Loucy (cell line): ENCODE measurements around the gene ZCWPW1.

Source experiments
- H2AFZ ChIP-seq: fragments of 200-600 bp; sonication (generic); 2 replicates; pipeline ENCODE4 v1.6.0; 2016; ENCODE audit warnings: antibody characterized with exemption, mild to moderate bottlenecking, low read length, moderate library complexity
- H3F3A ChIP-seq: fragments of 200-600 bp; 2 replicates; pipeline ENCODE4 v1.6.0; 2016; ENCODE audit warnings: antibody characterized with exemption, low read depth, mild to moderate bottlenecking
- H3K27me3 ChIP-seq: fragments of 200-600 bp; sonication (generic); 2 replicates; pipeline ENCODE4 v1.6.1; 2014; ENCODE audit warnings: low read length, mild to moderate bottlenecking; ENCODE audit not compliant: insufficient read depth, poor library complexity, severe bottlenecking
- H3K36me3 ChIP-seq: fragments of 200-600 bp; sonication (generic); 2 replicates; pipeline ENCODE4 v1.6.1; 2016; ENCODE audit warnings: low read length; ENCODE audit not compliant: insufficient read depth
- H3K4me1 ChIP-seq: fragments of 200-600 bp; sonication (generic); 2 replicates; pipeline ENCODE4 v1.5.1; 2014; ENCODE audit warnings: low read length, mild to moderate bottlenecking; ENCODE audit not compliant: insufficient read depth, poor library complexity, severe bottlenecking
- H3K4me2 ChIP-seq: fragments of 200-600 bp; sonication (generic); 2 replicates; pipeline ENCODE4 v1.6.0; 2014; ENCODE audit warnings: antibody characterized with exemption, low read length, low read depth, mild to moderate bottlenecking; ENCODE audit not compliant: poor library complexity, severe bottlenecking
- H3K4me3 ChIP-seq: fragments of 200-600 bp; sonication (generic); 2 replicates; pipeline ENCODE4 v1.5.1; 2014; ENCODE audit warnings: low read length, mild to moderate bottlenecking, mixed read lengths; ENCODE audit not compliant: poor library complexity, severe bottlenecking
- H3K79me2 ChIP-seq: fragments of 200-600 bp; sonication (generic); 2 replicates; pipeline ENCODE4 v1.6.1; 2014; ENCODE audit warnings: low read length; ENCODE audit not compliant: insufficient read depth
- H3K9ac ChIP-seq: fragments of 200-600 bp; sonication (generic); 2 replicates; pipeline ENCODE4 v1.6.0; 2014; ENCODE audit warnings: mild to moderate bottlenecking, low read depth, low read length, moderate library complexity; ENCODE audit not compliant: poor library complexity, severe bottlenecking
- H3K9me2 ChIP-seq: fragments of 200-600 bp; sonication (generic); replicated peaks from 2 replicates; pipeline ENCODE4 v1.6.1; 2016; ENCODE audit warnings: low read depth, low read length, mixed read lengths
- H3K9me3 ChIP-seq: fragments of 200-600 bp; sonication (generic); 2 replicates; pipeline ENCODE4 v1.6.1; 2014; ENCODE audit warnings: mild to moderate bottlenecking, antibody characterized with exemption, low read length, low read depth; ENCODE audit not compliant: insufficient read depth
- H4K20me1 ChIP-seq: fragments of 200-600 bp; sonication (generic); 2 replicates; pipeline ENCODE4 v1.6.0; 2014; ENCODE audit warnings: antibody characterized with exemption, low read length, mild to moderate bottlenecking; ENCODE audit not compliant: insufficient read depth, poor library complexity, severe bottlenecking
- CTCF ChIP-seq: fragments of 200-600 bp; sonication (generic); conservative IDR thresholded peaks from 2 replicates; pipeline ENCODE4 v1.5.1; 2014; ENCODE audit warnings: mild to moderate bottlenecking, antibody characterized with exemption, low read length
- EZH2phosphoT487 ChIP-seq: fragments of 200-600 bp; IDR thresholded peaks from 2 replicates; pipeline ENCODE4 v1.6.1; 2018; ENCODE audit warnings: antibody characterized with exemption, mild to moderate bottlenecking, moderate library complexity, borderline replicate concordance

The ZCWPW1 gene

GRCh38 chr7:100389437-100390088 is 38.9 kb downstream of the ZCWPW1 start:
- H2AFZ ChIP-seq: no peak overlapping the region

DNA sequence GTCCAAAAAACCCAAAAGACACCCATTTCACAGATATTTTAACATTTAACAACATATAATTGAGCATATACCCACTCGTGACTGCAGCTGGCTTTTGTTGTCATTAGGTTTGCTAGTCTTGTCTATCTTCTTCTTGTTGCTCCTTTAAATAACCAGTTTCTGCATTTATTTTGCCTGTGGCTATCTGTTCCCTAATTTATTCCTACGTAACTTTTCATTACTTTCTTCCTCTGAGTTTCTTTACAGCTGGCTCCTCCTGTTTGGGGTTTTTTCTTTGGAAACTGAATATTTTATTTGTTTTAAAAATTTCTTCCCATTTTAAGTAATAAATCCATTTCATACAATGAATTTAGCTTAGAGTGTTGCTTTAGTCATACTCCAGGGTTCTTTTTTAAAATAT is 40.8 kb downstream of the ZCWPW1 start:
- Histone ChIP-seq H3K36me3 (no peaks in the 10 kb centered on the region), H3K9me2 (no peaks in the 10 kb centered on the region), H3K9me3 (no peaks in the 10 kb centered on the region), H3K9ac (no peak overlapping the region), H2AFZ (no peak overlapping the region), H3K79me2 (no peaks in the 10 kb centered on the region), H4K20me1 (no peaks in the 10 kb centered on the region), H3K4me2 (no peak overlapping the region), H3K4me1 (no peaks in the 10 kb centered on the region), H3K27me3 (no peaks in the 10 kb centered on the region), H3K4me3 (no peak overlapping the region), H3F3A (no peaks in the 10 kb centered on the region)
- TF ChIP-seq CTCF (no peak), EZH2phosphoT487 (no peak)

More at GRCh38 chr7:100389437-100390088, 38.9 kb downstream of the ZCWPW1 start:
- H3K4me3 ChIP-seq: no peak overlapping the region
- H3K9ac ChIP-seq: no peak overlapping the region
- no peak overlapping the region for H3K4me2 ChIP-seq
- no peaks in the 10 kb centered on the region for H3K27me3 ChIP-seq
- H4K20me1 ChIP-seq: no peaks in the 10 kb centered on the region
- no peaks in the 10 kb centered on the region for H3K4me1 ChIP-seq
- no peaks in the 10 kb centered on the region for H3K9me2 ChIP-seq
- H3F3A ChIP-seq: no peaks in the 10 kb centered on the region
- H3K79me2 ChIP-seq: no peaks in the 10 kb centered on the region
- TF ChIP-seq CTCF: no peak
- no peak for TF ChIP-seq EZH2phosphoT487
- no peaks in the 10 kb centered on the region for H3K36me3 ChIP-seq
- H3K9me3 ChIP-seq: no peaks in the 10 kb centered on the region

DNA sequence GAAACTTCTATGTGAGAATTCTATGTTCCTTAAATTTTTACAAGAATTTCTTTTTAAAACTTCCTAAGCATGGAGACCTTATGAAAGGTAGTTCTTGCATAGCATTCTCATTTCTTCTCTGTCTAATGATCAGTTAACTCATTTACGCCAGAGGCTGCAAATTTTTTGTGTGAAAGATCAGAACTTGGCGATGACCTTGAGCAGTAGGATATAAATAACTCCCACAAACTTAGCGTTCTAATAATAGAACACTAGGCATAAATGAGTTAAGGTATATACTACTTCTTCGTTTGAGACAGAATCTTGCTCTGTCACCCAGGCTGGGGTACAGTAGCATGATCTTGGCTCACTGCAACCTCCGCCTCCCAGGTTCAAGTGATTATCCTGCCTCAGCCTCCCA is 41.6 kb downstream of the ZCWPW1 start:
- Histone ChIP-seq H4K20me1 (no peaks in the 10 kb centered on the region), H3K4me1 (no peaks in the 10 kb centered on the region), H2AFZ (no peak overlapping the region), H3K4me3 (no peak overlapping the region), H3K9me3 (no peaks in the 10 kb centered on the region), H3K4me2 (no peak overlapping the region), H3K9ac (no peak overlapping the region), H3K79me2 (no peaks in the 10 kb centered on the region), H3K27me3 (no peaks in the 10 kb centered on the region), H3F3A (no peaks in the 10 kb centered on the region), H3K36me3 (no peaks in the 10 kb centered on the region), H3K9me2 (no peaks in the 10 kb centered on the region)
- TF ChIP-seq CTCF (no peak), EZH2phosphoT487 (no peak)
